ENCODE data around the gene CHIT1.
"Not testable (repeated sequence)": the region's sequence is repeated elsewhere in the genome, so short reads cannot be mapped to it uniquely, and the experiment has no call there.

Gene CHIT1

GRCh38 chr1:203229471-203230135 lies at the start of gene CHIT1:
CHIT1 (minus strand) TSS chr1:203229673; CDS start chr1:203229636, 37 bp downstream.
- DNase-seq = no peak

- no peak for DNase-seq
These were observed 49.5 kb upstream of the CHIT1 start for GRCh38 chr1:203278885-203279406.

DNA sequence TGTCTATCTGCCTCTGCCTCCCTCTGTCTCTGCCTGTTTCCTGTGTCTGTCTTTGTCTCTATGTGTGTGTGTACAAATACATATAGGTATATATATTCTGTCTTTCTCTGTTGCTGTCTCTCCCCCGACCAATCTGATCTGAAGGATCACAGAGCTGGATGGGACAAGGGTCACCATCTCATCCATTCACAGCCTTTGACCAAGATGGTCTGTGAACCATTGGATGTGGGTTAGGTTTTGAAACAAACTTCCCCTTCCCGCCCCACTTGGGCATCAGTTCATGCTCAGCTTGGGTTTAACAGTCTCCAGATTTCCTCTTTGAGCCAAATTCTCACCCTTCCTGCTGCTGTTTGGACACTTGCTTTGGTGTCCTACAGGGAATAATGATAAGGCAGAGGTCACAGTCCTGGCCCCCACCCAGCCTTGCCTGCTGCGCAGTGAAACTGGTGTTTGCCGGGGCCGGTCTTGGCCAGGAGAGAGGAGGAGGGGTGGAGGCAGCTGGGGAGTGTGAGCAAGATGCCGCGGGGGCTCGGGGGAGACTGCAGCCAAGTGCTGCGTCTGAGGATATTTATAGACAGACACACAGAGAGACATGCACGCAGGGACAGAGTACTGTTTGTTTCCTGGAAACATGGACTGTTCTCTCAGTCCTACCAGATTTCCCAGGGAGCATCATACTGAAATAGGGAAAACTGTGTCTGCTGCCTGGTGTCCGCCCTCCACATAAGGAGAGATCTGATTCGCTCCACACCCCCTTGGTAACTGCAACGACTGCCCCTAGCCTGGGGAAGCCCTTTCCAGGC lies 48.8 kb upstream of the CHIT1 start:
- DNase-seq = no peak

DNA sequence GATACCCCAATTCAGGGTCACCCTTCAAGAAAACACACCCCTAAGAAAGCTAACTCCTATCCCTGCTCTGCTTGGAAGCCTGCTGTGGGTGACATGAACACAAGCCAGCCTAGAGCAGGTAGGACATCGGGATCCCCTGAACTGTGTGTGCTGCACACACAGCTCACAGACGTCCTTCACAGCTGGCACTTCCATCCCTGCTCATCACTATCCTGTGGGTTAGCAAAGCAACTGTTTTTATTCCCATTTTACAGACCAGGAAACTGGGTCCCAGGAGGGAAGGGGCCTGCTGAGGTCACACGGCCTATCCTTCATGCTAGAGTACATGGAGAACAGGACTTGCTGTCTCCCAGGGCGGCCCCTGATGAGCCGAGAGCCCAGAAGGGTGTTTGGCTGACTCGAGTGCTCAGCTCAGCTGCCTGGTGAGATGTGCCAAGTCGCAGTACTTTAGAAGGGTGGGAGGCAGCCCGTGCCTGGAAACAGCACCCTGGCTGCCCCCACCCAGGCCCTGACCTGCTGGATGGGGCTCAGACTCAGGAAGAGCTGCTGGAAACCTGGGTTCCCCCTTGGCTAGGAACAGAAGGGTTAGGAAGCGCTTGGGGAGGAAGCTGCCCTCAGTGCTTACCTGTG lies 47.6 kb upstream of the CHIT1 start:
- no peak for DNase-seq

DNA sequence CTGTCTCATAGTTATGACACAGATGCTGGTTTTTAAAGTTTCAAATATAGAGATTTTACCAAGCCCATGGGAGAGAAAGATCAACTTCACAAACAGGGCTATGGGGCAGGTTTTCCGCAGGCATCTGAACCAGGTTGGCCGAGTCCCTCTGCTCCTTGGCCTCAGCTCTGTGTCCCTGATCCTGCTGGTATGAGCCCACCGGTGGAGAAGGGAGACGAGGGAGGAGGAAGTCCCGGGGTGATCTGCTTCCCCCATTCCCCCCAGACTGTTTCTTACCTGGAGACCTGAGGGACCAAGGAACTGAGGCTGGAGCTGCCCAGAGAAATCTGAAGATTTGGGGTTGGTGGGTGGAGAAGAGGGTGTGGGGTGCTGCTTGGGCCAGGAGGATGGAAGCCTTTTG lies 46.9 kb upstream of the CHIT1 start:
- no peak for DNase-seq

- no peak for DNase-seq
These were observed 46.3 kb upstream of the CHIT1 start for GRCh38 chr1:203275656-203276272.

DNA sequence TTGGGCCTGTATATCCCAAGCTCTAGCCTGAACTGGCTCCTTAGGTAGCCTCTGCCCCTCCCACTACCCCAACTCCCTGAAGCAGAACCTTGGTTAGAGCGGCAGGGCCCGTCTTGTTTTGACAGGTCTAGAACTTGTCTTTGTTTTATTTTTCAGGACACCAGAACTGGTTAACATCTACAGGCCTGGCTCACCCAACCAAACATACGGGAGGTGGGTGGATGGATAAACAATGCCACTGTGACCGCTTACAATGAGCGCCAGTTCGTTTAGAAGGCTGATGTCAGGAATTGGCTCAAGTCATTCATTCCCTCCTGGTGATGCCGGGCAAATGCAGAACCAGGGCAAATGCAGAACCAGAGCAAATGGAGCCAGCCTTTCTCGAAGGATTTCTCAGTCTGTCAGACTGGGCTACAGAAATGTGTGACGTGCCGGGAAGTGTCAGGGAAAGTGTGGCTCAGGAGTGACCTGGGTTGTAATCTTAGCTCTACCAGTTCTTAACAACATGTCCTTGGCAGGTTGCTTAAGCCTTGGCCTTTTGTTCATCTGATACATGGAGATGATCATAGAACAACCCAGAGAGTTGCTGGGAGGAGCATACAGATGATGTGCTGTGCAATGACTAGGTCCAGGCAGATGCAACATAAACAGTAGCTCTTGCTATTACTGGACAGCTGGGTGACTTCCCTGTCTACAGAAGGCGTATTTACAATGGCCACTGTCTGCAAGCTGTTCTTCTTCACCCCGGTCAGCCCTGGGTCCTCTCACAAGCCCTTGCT lies 45.3 kb upstream of the CHIT1 start:
- DNase-seq = no peak

- peak; percentile 26 for DNase-seq
These were observed 44.6 kb upstream of the CHIT1 start for GRCh38 chr1:203273869-203274602.

- DNase-seq = peak; percentile 87
These were observed 43.9 kb upstream of the CHIT1 start for GRCh38 chr1:203273206-203273868.

DNA sequence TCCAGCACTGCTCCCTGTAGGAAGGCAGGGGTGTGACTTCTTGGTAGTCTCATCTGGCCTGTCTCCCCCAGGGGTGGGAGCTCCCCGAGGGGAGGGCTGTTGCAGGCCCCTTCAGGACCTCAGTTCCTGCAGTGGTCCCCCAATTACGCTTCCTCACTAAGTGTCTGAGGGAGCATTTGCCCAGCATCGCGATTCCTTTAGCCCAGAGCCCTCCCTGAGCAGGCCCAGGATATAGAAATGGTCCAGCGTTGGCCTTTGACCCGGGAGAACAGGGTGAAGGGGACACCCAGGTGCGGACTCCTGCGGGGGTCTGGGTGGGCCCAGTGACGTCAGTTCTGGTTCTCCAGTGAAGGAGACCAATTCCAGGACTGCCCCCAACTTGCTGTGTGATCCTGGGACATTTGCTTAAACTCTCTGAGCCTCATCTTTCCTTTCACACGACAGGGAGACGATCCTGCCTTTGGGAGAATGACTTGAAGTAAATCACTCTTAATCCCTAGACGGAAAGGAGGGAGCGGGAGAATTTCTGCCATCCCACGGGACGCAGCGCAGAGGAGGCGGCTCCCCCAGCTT lies 43.2 kb upstream of the CHIT1 start:
- DNase-seq = no peak

GRCh38 chr1:203271962-203272632 lies 42.6 kb upstream of the CHIT1 start:
- no peak for DNase-seq

GRCh38 chr1:203271018-203271743 lies 41.7 kb upstream of the CHIT1 start:
- peak; percentile 88 for DNase-seq

DNA sequence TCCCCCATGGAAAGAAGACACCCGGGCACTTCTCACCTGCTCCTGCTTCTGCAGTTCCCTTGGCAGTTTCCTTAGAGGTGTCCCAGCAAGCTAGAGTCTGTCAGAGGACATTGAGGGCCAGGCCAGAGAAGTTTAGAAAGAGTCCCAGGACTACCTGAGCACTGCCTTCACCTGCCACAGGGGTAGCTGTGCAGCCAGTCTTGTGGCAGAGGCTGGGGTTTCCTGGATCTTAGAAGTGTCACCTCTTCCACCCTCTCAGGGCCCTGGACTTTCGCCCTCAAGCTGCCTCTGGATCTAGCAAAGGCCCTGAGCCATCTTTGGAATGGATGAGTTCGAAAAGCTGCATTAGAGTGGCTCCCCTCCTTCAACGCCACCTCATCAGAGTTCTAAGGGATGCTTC lies 41.0 kb upstream of the CHIT1 start:
- no peak for DNase-seq

DNA sequence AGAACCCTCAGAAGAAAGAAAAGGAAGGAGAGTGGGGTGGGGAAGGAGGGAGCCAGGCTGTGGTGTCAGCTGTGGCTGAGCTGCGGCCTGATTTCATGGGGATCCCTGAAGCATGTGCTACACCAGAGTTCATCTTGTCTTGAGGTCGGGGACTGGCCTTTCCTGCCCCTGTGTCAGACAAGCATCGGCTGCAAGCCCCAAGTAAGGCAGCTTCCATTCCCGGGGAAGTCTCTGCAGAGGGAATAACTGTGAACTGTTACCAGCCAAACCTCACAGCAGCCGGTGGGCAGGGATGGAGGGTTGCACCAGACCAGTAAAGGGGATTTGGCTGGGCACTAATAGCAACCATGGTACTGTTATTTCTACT lies 40.2 kb upstream of the CHIT1 start:
- no peak for DNase-seq

DNA sequence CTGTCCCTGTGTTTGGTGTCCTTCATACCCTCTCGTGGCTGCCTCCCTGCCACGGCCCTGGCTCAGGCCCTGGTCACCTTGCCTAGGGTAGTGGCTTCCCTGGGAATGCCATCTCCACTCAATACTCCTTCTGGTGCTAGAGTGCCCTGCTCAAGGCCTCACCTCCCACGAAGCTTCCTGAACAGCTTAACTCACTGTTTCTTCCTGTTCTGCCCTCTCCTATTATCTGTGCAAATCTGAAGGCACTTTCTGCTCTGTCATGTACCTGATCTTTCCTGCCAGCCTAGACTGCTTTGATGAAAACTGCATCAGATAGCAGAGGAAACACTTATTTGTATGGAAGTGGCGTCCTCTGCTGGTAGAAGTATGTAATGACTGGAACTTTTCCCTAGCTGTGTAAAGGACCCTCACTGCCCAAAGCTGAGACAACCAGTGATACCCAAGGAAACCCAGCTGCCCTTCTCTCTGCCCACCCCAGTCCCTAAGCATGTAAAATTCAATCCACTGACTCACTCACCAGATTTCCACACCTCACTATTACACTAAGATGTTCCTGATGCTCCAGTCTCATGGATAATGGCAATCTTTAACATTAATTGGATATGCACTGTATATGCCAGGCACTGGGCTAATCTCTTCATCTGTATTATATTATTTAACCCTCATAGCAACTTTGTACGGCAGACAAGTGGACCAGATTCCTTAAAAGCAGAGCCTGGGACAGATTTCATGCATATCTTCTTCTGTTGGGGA lies 39.6 kb upstream of the CHIT1 start:
- peak; percentile 85 for DNase-seq

DNA sequence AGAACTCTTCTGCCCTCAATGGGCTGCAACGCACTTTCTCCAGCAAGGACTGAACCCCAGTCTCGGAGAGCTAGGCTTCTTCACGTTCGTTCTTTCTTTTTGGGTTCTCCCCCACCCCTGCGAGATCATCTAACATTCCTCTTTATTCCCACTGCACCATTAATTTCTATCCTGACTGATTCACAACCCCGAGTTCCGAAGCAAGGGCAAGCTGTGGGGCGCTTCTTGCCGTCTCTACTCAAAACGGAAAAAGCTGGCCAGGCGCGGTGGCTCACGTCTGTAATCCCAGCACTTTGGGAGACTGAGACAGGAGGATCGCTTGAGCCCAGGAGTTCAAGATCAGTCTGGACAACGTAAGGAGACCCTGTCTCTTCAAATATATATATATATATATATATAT lies 38.4 kb upstream of the CHIT1 start:
- no peak for DNase-seq

- peak; percentile 93 for DNase-seq
These were observed 37.9 kb upstream of the CHIT1 start for GRCh38 chr1:203267347-203267846.

- DNase-seq = not testable (repeated sequence)
These were observed 36.7 kb upstream of the CHIT1 start for GRCh38 chr1:203266140-203266539.

DNA sequence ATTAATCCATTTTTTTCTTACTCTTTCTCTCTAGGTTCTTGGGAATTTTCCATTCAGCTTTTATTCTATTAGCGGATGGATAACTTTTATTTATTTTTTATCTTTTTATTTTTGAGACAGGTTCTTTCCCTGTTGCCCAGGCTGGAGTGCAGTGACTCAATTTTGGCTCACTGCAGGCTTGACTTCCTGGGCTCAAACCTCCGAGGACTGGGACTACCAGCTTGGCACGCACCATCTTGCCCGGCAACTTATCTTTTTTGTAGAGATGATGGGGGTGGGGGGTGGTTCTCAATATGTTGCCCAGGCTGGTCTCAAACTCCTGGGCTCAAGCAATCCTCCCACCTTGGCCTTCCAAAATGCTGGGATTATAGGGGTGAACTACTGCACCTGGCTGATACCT lies 36.1 kb upstream of the CHIT1 start:
- DNase-seq = no peak
